SIG-M5 treated with dmso at 0.1 percent for 504 hours (cell line): ENCODE measurements around the gene SGK1.
"Not testable (repeated sequence)": the region's sequence is repeated elsewhere in the genome, so short reads cannot be mapped to it uniquely, and the experiment has no call there.

ENCODE experiments used
- DNase-seq: peaks from one replicate; lab custom pipeline; 2025; ENCODE audit not compliant: unreplicated experiment; lab: John Stamatoyannopoulos, UW

The SGK1 gene

DNA sequence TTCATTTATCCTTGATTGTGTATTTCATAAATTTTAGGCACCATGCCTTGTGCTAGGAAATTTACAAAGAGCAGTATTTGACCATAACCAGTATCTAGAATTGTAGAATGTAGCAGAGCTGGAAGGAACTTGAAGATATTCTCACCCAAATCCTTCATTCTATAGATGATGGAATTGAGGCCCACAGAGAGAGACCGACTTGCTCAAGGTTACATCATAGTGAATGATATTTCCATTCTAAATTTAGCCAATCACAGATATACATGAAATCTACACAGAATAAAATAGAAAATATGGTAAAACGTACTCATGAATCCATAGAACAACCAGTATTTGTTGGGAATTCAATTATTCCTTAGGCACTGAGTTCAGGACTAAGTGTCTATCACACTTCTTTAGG, 10.9 kb upstream of the SGK1 start:
- DNase-seq: no peak

DNA sequence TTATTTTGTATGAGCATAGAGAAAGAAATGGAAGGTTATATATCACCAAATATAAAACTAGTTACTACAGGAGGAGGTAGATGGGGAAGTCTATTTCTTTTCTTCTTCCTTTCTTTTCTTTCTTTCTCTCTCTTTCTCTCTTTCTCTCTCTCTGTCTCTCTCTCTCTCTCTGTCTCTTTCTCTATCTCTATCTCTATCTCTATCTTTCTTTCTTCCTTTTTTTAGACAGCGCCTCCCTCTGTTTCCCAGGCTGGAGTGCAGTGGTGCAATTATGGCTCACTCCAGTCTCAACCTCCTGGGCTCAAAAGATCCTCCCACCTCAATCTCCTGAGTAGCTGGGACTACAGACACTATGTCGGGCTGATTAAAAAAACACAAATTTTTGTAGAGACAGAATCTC, 10.2 kb upstream of the SGK1 start:
- DNase-seq: no peak

DNA sequence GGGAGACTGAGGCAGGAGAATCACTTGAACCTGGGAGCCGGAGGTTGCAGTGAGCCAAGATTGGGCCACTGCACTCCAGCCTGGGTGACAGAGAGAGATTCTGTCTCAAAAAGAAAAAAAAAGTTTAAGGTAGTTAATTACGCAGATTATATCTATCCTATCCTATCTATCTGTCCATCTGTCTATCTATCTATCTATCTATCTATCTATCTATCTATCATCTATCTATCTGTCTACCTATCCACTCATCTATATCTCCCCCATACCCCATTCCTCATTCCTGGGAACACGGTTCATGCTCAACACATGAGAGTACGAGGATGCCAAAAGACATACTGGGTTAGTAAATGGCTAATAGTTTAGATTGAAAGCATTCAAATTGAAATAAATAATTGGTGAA, 8.3 kb upstream of the SGK1 start:
- not testable (repeated sequence) for DNase-seq

DNA sequence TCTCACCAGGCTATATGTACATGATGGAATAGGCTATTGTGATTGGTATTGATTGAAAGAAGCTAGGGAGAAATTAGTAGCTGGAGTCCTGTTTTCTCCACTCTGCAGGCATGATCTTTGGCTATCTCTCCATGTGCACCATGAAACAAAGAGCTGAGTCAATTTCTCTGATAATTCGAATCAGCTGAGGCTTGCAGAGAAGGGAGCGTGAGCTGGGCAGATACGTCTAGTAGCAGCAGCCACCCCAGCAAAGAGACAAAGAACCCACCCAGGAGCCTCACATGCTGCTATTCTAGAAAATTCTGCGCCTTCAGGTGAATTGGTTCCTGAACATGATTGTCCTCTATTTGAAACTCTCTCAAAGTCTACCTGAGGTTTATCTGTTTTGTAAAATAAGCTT, 6.9 kb upstream of the SGK1 start:
- no peak for DNase-seq

DNA sequence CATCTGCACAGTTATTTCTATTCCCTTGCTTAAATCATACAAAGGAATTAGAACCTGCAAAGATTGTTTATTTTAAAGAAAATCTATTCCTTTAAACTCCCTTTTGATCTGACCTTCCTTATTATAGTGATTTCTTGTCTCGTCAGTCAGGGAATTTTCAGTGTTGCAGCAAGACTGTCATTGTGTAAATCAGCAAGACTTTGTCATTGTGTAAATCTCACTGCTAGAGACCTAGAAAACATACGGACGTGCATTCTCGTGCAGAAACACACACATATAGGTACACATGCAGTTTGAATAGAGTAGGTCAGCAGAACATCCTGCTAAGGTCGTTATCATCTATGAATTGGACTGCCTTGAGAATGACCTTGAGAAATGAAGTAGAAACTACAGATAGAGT, 6.2 kb upstream of the SGK1 start:
- DNase-seq: no peak

DNA sequence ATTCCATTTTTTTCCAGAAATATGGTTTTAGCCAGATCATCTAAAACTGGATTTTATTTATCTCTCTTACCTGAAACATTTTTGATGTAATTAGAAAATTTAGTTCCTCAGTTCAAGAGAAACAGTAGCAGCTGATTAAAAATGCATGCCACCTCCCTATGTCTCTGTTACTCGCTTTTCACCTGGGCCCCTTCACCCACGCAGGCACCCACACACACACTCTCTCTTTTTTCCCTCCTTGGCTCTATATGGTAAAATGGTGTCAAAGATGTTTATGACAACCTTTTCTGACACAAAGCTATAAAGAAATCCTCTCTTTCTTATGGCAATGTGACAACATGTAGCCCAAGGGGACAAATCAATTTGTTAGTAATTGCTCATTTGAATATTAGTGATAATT, 5.8 kb upstream of the SGK1 start:
- DNase-seq: no peak

DNA sequence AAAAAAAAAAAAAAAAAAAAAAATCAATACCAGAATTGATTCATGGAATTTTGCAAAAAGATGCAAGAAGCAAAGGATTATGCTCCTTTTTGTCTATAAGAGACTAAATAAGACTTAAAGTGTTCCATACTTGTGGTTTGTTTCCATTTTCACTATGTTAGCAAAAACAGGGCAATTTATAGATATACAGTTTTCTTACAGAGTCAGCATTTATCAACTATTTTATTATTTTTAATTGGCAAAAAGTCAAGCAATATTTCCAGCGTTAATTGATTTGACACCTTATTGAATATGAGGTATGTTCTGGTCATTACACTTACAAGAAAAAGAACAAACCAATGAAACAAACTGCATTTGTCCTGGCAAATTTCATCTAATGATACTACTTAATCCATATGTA, 5.4 kb upstream of the SGK1 start:
- DNase-seq: no peak

DNA sequence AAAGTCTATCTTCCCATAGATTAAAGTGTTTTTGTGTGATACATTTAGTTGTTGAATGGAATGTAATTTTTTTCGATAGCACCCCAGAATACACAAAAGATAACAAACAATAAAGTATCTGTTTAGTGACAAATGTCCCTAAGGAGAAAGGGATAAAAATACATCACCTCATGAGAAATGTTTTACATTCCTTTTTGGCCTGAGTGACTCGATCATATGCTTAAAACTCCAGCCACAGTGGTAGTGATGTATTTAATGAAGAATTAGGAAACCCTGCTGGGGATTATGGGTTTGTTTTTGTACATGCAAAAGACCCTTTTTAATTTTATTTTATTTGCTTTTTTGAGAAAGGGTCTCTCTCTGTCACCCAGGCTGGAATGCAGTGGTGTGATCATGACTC, 4.3 kb upstream of the SGK1 start:
- no peak for DNase-seq

DNA sequence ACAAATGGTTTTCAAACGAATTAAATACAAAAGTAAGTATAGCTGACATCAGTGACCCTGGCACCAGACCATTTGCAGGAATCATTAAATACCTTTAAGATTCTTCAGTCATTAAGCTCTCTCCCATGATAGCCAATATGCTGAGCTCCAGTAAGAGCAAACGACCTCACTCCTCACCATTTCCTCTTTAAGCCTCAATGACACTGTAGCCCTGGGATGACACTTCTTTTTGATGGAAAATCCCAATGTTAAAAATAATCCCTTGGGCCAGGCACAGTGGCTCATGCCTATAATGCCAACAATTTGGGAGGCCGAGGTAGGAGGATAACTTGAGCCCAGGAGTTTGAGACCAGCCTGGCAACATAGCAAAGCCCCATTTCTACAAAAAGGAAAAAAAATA, 3.3 kb upstream of the SGK1 start:
- DNase-seq: no peak

DNA sequence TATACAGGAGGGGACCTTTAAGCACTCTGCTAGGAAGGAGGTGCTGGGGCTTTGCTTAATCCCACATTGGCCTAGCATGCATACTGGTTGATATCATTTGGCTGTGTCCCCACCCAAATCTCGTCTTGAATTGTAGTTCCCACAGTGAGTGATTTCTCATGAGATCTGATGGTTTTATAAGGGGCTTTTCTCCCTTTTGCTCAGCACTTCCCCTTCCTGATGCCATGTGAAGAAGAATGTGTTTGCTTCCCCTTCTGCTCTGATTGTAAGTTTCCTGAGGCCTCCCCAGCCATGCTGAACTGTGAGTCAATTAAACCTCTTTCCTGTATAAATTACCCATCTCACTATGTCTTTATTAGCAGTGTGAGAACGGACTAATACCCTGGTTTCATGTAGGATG, 1.8 kb upstream of the SGK1 start:
- not testable (repeated sequence) for DNase-seq

DNA sequence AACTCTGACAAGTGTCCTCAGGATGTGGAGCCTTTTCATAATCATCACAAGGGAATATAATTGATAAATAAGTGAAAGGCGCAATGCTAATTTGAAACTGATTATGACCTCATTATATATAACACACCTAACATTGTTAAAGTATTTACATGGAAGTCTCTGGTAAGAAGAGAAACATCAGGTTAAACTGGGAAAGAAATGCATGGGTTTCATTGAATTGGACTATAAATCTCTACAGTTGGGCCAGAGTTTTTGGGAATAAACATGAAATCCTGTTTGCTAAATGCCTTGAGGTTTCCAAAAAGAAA, 1.0 kb upstream of the SGK1 start:
- DNase-seq: no peak

DNA sequence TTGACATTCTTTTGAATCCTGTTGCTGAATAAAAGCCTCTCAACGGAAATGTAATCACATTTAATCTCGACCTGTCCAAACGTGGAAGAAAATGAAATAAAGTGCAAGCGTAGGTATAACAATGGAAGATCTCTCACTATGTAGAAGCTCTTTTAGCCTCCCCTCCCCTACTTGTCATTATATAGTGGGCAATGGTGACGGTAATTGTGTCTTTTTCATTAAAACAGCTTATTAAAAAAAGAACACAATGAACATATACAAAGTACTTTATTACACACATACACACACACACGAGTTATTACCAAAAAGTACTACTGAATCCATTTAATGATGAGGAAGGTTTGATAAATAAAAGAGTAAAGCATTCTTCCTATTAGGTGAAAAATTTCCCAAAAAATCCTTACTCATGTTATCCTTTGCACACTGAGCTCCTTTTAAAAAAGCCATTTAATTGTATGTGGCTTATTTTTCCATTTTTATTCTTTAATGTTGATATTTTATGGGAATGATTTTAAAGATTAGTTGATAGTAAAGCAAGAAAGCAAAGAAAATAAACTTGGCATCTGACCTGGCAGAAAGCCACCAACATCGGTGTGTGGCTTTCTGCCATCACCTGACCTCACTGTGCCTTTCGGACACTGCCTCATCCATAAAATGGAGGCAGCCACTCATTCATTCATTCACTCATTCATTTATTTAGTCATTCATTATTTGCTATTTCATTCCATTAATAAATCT, 493 bp upstream of the SGK1 start:
- no peak for DNase-seq

DNA sequence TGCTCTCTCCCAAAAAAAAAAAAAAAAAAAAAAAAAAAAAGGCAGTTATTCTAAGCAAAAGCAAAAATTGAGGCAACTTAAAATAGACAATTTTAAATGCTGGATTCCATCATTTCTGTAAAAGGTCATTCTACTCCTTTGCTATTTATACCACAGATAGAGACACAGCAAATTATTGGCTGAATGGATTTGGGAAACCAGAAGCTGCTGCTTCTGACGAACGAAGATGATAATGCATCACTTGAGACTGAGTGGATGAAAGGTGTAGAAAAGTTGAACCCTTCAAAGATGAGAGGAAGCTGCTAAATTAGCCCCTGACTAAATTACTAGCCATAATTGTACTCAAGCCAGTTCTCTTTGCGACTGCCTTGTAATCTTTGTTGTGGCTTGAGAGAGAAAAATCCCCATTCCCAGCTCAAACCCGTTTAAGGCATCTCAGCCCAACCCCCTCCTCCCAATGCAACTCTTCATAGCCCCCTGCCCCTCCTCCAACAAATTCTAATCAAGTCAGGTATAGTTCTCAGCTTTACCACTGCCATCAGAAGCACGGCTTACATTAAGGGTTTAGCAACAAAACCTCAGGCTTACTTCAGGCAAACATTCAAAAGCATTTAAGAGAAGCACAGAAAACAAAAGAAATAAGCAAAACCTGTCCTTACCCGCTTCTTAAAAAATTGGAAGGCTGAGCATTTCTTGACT, 1.0 kb downstream of the SGK1 start:
- DNase-seq: no peak

DNA sequence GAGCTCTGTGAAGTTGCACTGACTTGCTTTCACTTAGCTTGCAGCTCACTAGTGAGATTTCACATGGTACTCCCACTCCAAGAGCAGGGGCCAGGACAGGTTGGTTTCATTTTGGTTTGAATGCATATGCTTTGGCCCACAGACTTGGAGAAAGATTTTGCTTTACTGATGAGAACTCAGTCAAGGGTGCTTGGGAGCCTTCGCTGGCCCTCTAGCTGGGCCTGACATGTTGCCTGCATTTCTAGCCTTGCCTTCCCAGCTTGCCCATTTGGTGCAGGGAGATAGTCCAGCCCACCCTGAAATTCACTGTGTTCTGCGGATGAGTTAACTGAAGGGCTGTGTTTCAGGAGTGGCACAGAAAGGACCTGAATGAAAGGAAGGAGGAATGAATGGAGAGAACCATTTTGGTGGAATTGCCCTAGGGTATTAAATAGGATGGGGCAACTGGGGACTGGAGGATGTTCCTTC, 1.9 kb downstream of the SGK1 start:
- no peak for DNase-seq

DNA sequence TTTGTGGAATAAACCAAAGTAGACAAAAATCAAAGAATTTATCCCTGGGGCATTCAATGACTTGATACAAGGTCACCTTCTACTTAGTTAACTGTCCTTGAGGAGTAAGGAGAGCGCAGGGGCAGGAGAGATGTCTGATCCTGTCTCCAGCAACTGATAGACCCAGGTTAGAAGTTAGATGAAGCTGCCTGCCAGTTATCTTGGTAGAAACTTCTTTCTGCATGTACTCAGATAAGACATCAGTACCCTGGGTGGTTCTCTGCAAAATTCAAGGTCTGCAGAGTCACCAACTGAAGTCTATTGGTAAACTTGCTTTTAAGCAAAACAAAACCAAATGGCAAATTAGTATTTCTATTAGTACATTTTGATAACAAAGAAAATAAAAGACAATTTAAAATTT, 2.7 kb downstream of the SGK1 start:
- no peak for DNase-seq

DNA sequence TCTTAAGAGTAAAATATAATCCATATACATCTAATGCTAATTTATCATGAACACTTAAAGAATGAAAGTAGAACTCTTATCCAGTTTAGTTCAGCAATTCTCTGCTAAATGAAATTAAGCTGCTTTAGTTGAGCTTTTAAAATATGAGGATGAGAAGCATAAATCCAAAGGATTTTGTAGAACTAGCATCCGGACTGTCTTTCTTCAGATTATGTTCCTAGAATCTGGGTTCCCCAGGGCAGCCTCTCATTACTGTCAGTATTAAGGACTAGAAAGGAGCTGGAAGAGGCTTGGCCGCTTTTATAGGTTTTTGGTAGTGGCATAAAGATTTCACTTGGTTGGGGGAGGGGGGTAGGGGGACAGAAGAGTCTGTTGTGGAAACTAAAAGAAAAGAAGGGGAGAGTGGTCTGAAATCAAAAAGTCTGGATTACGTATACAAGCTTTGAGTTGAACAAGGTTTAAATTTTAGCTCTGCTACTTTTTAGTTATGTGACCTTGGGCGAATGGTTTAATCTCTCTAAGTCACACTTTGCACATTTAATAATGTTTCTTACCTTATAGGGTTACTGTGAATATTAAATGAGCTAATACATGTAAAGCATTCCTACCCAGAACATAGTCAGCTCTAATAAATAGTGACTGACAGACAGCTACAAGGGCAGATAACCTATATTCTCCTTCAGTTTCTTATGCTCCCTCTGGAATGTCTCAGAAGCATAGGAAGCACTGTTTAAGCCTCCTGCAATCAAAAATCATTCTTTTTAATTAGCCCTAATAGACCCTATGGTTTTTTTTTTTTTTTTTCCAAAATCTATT, 3.7 kb downstream of the SGK1 start:
- DNase-seq: no peak

DNA sequence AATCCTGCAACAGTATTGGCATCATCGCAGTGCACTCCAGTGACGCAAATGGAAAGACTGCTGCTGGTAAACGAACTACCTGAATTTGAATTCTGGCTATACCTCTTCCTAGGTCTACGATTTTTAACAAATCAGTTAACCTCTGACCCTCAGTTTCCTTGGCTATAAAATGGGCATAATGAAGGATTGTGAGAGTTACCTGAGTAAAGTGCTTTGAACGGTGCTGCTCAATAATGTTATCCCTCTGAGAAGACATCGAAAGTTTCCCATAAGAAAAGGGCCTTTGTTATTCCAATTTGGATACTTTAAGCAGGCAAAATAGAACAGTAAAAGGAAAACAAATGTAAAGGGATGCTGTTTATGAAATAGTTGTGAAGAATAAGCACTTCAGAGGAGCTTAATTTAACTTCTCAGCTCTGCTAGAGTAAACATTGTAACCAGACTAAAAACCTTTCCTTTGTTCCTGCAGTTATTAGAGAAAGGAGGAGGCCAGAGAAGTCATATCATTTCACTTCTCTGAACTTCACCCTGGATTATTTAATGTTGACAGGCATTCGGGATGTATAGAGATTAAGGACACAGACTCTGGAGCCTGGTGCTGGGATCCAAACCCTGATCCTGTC, 5.8 kb downstream of the SGK1 start:
- DNase-seq: no peak

DNA sequence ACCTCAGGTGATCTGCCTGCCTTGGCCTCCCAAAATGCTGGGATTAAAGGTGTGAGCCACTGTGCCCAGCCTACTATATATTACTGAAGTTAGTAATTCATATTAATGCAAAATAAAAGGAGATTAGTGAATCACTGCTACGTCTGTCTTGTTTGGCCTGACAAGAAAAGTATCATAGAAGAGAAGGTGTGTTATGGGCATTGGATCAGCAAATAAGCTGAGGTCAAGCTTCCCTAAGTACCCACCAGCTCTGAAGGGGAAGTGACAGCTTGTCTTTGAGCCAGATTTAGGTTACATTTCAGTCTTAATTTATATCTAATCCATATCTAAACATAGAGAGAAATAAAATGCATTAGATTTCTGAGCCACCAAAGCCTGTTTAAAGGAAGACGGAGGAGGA, 7.1 kb downstream of the SGK1 start:
- no peak for DNase-seq

DNA sequence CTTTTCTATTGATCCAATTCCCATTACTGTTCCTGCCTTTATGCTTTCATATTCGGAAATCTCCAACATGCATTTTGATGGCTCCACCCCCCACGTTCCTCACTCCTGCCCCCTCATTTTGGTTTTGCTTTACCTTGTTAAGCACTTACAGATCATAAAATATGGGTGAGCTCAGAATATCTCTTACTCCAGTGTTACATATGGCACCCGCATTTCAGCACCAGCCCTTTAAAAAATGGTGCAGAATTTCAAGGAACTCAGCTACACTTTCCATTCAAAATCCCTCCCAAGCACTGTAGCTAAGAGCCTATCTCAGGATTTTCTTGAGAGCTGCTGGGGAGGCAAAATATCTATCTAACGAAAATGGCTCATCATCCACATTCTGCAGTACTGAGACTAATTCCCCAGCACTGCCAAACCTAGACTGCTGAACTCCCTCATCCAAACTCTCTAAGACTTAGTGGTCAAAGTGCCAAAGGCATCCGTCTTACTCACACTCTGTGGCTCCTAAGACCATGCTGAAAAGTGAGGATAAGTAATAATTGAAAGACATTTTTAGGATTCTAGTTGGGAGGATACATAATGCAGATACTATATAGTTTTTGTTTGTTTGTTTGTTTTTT, 7.8 kb downstream of the SGK1 start:
- no peak for DNase-seq

DNA sequence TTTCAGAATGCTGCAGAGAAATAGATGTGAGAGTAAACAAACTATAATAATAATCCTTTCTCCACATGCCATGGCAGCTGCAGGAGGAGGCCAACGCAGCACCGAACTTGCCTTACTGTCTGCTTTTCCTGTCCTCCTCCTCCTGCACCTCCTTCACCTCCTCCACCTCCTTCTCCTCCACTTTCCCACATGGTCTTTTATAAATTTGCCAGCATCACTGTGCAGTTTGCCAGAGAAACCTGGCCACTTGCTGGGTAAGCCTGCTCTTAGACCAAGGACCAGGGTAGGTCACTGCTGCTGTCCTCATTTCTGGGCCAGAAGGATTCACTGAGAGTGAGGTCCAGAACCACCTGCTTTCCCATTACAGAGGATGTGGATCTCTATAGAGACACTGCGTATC, 8.7 kb downstream of the SGK1 start:
- no peak for DNase-seq

DNA sequence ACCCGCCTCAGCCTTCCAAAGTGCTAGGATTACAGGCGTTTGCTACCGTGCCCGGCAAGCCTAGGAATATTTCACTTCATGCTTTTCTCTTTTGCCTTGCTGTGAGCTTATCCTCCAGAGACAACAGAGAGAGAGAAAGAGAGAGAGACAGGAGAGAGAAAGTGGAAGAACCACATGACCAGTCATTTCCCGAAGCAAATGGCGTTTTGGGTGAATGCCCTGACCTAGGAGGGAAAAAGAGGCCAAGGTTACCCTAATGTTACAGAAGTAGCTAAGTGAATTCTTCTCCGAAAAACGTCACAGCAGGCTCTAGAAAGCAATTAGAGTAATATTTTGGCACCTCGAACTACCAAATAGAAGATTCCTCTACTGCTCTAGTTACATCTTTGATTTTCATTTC, 9.1 kb downstream of the SGK1 start:
- no peak for DNase-seq
